HCT116 (cell line): ENCODE measurements around the gene TMC1. TPM values are rescaled to one million over a fixed set of nuclear protein-coding genes. Genes with fewer than 3 reads are reported as not detected.

Experiments used
- ATAC-seq: fragments of 200-7000 bp; cut with Tn5 transposase; 2 replicates; pipeline ENCODE4 v1.9.1; 2020; ENCODE audit warnings: mild to moderate bottlenecking, moderate library complexity
- BruUV-seq: library from RNA; stranded (reverse); fragments of 400-500 nt; replicated peaks from 2 replicates; lab custom pipeline; 2021; lab: Mats Ljungman, UMichigan
- CTCF ChIA-PET: fragments of 300-600 bp; sonication (Branson Sonifier 250); formaldehyde crosslinking; loops from one replicate; lab custom pipeline; 2021; ENCODE audit warnings: antibody characterized with exemption; lab: Charles Lee
- POLR2A ChIA-PET: fragments of 300-600, 350-600 bp; sonication (Branson Sonifier 250); formaldehyde crosslinking; loops from one replicate; lab custom pipeline; 2021; ENCODE audit warnings: antibody characterized with exemption; lab: Charles Lee
- RAD21 ChIA-PET, 2 experiments: fragments of 300-600 bp; sonication (Branson Sonifier 250); formaldehyde crosslinking; loops; one replicate each; lab custom pipeline; 2023; ENCODE audit warnings: low total read pairs in 2 of 2; ENCODE audit not compliant: uncharacterized antibody in 2 of 2, unreplicated experiment in 2 of 2, low non-redundant PET in 1 of 2; lab: Charles Lee
- DNase-seq: peaks from one replicate; pipeline ENCODE4 v3.0.0-alpha.2; 2010; ENCODE audit warnings: low read depth, low spot score
- H2AFZ ChIP-seq: fragments of 200-600 bp; shearing (Covaris generic), sonication (generic); 2 replicates; pipeline ENCODE4 v1.6.1; 2017; ENCODE audit warnings: low read depth, mixed run types, mixed read lengths, antibody characterized with exemption, low read length; ENCODE audit not compliant: poor library complexity, severe bottlenecking
- H3K27ac ChIP-seq: 2 replicates; pipeline ENCODE4 v1.5.1; 2012; ENCODE audit warnings: low read depth, low read length
- H3K27me3 ChIP-seq: fragments of 200-600 bp; sonication (generic); 2 replicates; pipeline ENCODE4 v1.6.1; 2016; ENCODE audit warnings: mixed run types, low read length, mixed read lengths; ENCODE audit not compliant: insufficient read depth
- H3K36me3 ChIP-seq, 2 experiments: fragments of 200-500 bp in 1 of 2; fragments of 200-600 bp in 1 of 2; sonication (Bioruptor generic) in 1 of 2; sonication (generic) in 1 of 2; 2 replicates each; pipeline versions ENCODE4 v1.5.1 to v1.6.1; 2014 to 2016; ENCODE audit warnings: low read length in 2 of 2, inconsistent platforms in 1 of 2, mixed read lengths in 1 of 2, mixed run types in 1 of 2; ENCODE audit not compliant: insufficient read depth in 2 of 2, control insufficient read depth in 1 of 2
- H3K4me1 ChIP-seq, 2 experiments: fragments of 200-600 bp in 1 of 2; sonication (generic) in 1 of 2; 2 replicates each; pipeline versions ENCODE4 v1.5.1 to v1.6.1; 2012 to 2017; ENCODE audit warnings: low read length in 2 of 2, inconsistent platforms in 1 of 2, mild to moderate bottlenecking in 1 of 2, mixed read lengths in 1 of 2, mixed run types in 1 of 2, moderate library complexity in 1 of 2; ENCODE audit not compliant: insufficient read depth in 2 of 2, control insufficient read depth in 1 of 2
- H3K4me2 ChIP-seq: fragments of 200-600 bp; sonication (generic); 2 replicates; pipeline ENCODE4 v1.6.1; 2017; ENCODE audit warnings: mixed run types, low read length, mixed read lengths
- H3K4me3 ChIP-seq, 2 experiments: fragments of 200-600 bp in 1 of 2; sonication (generic) in 1 of 2; replicated peaks in 1 of 2; 2 replicates each; pipeline ENCODE4 v1.5.1; 2011 to 2016; ENCODE audit warnings: low read length in 2 of 2, control low read depth in 1 of 2, low read depth in 1 of 2, mild to moderate bottlenecking in 1 of 2, mixed read lengths in 1 of 2, mixed run types in 1 of 2
- H3K79me2 ChIP-seq: fragments of 200-600 bp; sonication (generic); 2 replicates; pipeline ENCODE4 v1.6.1; 2017; ENCODE audit warnings: mild to moderate bottlenecking, mixed run types, low read length, moderate library complexity, mixed read lengths; ENCODE audit not compliant: insufficient read depth
- H3K9ac ChIP-seq: fragments of 200-600 bp; sonication (generic); 2 replicates; pipeline ENCODE4 v1.6.1; 2016; ENCODE audit warnings: low read length, mixed read lengths
- H3K9me2 ChIP-seq: fragments of 200-600 bp; sonication (generic), shearing (Covaris generic); 2 replicates; pipeline ENCODE4 v1.6.1; 2017; ENCODE audit warnings: mixed run types, mild to moderate bottlenecking, moderate library complexity; ENCODE audit not compliant: insufficient read depth
- H3K9me3 ChIP-seq, 2 experiments: fragments of 200-500 bp in 1 of 2; fragments of 200-600 bp in 1 of 2; sonication (Bioruptor generic) in 1 of 2; sonication (generic) in 1 of 2; 2 replicates each; pipeline ENCODE4 v1.6.1; 2014 to 2017; ENCODE audit warnings: low read length in 2 of 2, mixed read lengths in 2 of 2, inconsistent platforms in 1 of 2, low read depth in 1 of 2, mild to moderate bottlenecking in 1 of 2, mixed run types in 1 of 2, moderate library complexity in 1 of 2; ENCODE audit not compliant: control insufficient read depth in 1 of 2, insufficient read depth in 1 of 2
- H4K20me1 ChIP-seq: fragments of 200-600 bp; sonication (generic), shearing (Covaris generic); 2 replicates; pipeline ENCODE4 v1.6.1; 2017; ENCODE audit warnings: mixed run types, mild to moderate bottlenecking, moderate library complexity; ENCODE audit not compliant: insufficient read depth
- ATF3 ChIP-seq: IDR thresholded peaks from 2 replicates; pipeline ENCODE4 v1.6.1; 2012
- CBX3 ChIP-seq: IDR thresholded peaks from 2 replicates; pipeline ENCODE4 v1.6.1; 2012; ENCODE audit warnings: low read depth
- CEBPB ChIP-seq: IDR thresholded peaks from 2 replicates; pipeline ENCODE4 v1.6.1; 2012; ENCODE audit warnings: low read depth
- CTCF ChIP-seq, 3 experiments: fragments of 200-600 bp in 1 of 3; sonication (generic) in 1 of 3; IDR thresholded peaks in 2 of 3; conservative IDR thresholded peaks in 1 of 3; 2 replicates each; pipeline ENCODE4 v1.5.1; 2012 to 2017; ENCODE audit warnings: low read depth in 2 of 3, low read length in 2 of 3, antibody characterized with exemption in 1 of 3, borderline replicate concordance in 1 of 3, control low read depth in 1 of 3, mild to moderate bottlenecking in 1 of 3, mixed read lengths in 1 of 3, mixed run types in 1 of 3, moderate library complexity in 1 of 3; ENCODE audit not compliant: insufficient read depth in 1 of 3
- ELF1 ChIP-seq: IDR thresholded peaks from 2 replicates; pipeline ENCODE4 v1.6.1; 2012; ENCODE audit warnings: low read depth, borderline replicate concordance
- EZH2 ChIP-seq: fragments of 200-600 bp; sonication (generic); IDR thresholded peaks from 2 replicates; pipeline ENCODE4 v1.6.1; 2017; ENCODE audit warnings: antibody characterized with exemption, mixed run types
- FOSL1 ChIP-seq: IDR thresholded peaks from 2 replicates; pipeline ENCODE4 v1.6.1; 2012; ENCODE audit warnings: low read depth
- JUND ChIP-seq: IDR thresholded peaks from 2 replicates; pipeline ENCODE4 v1.6.1; 2012
- MAX ChIP-seq: IDR thresholded peaks from 2 replicates; pipeline ENCODE4 v1.6.1; 2012
- POLR2AphosphoS5 ChIP-seq: IDR thresholded peaks from 2 replicates; pipeline ENCODE4 v1.6.1; 2011; ENCODE audit warnings: mild to moderate bottlenecking, low read depth, low read length, moderate library complexity
- RAD21 ChIP-seq: IDR thresholded peaks from 2 replicates; pipeline ENCODE4 v1.6.1; 2012; ENCODE audit warnings: low read depth, mild to moderate bottlenecking
- SIN3A ChIP-seq: IDR thresholded peaks from 2 replicates; pipeline ENCODE4 v1.6.1; 2012; ENCODE audit warnings: low read depth
- SP1 ChIP-seq: IDR thresholded peaks from 2 replicates; pipeline ENCODE4 v1.6.1; 2012; ENCODE audit warnings: low read depth
- SRF ChIP-seq: IDR thresholded peaks from 2 replicates; pipeline ENCODE4 v1.6.1; 2012; ENCODE audit warnings: low read depth
- ZBTB33 ChIP-seq: IDR thresholded peaks from 2 replicates; pipeline ENCODE4 v1.6.1; 2011; ENCODE audit warnings: mild to moderate bottlenecking, low read length, moderate library complexity; ENCODE audit not compliant: insufficient replicate concordance; ENCODE audit errors: extremely low read depth
- ZFX ChIP-seq: fragments of 450-650 bp; IDR thresholded peaks from 2 replicates; pipeline ENCODE4 v1.6.1; 2017
- intact Hi-C: fragments of 100-400 bp; cut with micrococcal nuclease; formaldehyde crosslinking; loops from 2 replicates; pipeline ENCODE4 v1.10.0; 2022
- total RNA-seq: library from RNA; stranded (reverse); gene quantifications from one replicate; pipeline ENCODE4 v1.2.1, GENCODE V29; 2021; ENCODE audit not compliant: unreplicated experiment
- TF ChIP-seq, protein P1 (sequence below): IDR thresholded peaks from 2 replicates; pipeline ENCODE4 v1.6.1; 2012; ENCODE audit warnings: low read depth

TMC1 gene
- total RNA-seq, 1 experiment from 2014 or later: 0.57 TPM

DNA sequence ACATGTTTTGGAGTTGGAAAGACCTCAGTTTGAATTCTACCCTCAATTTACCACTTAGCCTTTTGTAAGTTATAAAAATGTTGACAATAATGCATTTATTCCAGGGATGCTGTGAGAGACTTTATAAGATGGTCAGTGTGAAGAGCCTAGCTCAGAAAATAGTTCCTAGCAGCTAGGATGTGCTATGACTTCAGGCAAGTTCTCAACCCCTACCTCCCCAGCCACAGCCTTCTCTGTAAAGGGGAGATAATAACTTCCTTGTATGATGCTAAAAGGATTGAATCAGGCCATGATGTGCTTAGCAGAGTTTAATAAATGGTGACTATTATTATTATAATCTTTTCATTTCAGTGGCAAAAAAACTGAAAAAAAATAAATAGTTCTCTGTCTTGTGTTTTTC lies 353.8 kb downstream of the TMC1 start:
- intact Hi-C loops: no loop called here
- no peak overlapping the region for H3K9ac ChIP-seq
- no TSS peak for BruUV-seq
- POLR2A ChIA-PET: no interaction called here
- no peaks in the 10 kb centered on the region for H3K27me3 ChIP-seq
- RAD21 ChIA-PET: interaction anchor here in 1 of 2 experiments (0.6 kb wide), 1 partner anchor 148 kb away, joined by 5 read pairs; no protein-coding TSS in a partner anchor
- DNase-seq (no peak), ATAC-seq (no peak)
- CTCF ChIA-PET: interaction anchor here (2.2 kb wide), 1 partner anchor 148 kb away, joined by 5 read pairs; no protein-coding TSS in a partner anchor
- H3K9me3 ChIP-seq: no peaks in the 10 kb centered on the region
- no peaks in the 10 kb centered on the region for H3K36me3 ChIP-seq
- no peaks in the 10 kb centered on the region for H4K20me1 ChIP-seq
- H3K4me3 ChIP-seq: no peak overlapping the region
- no peaks in the 10 kb centered on the region for H3K9me2 ChIP-seq
- H3K27ac ChIP-seq: no peak overlapping the region
- no peaks in the 10 kb centered on the region for H3K4me1 ChIP-seq
- H3K79me2 ChIP-seq: no peaks in the 10 kb centered on the region
- TF ChIP-seq POLR2AphosphoS5: no peak
- no peak for TF ChIP-seq MAX
- no peak for TF ChIP-seq CTCF (IDR thresholded peaks at IDR 0.05 in 2 of 3, conservative IDR thresholded peaks at IDR 0.05 in 1 of 3; ENCODE audit: borderline replicate concordance in 1 of 3, insufficient read depth in 1 of 3, low read depth in 2 of 3, low read length in 2 of 3)
- TF ChIP-seq EZH2: no peak
- TF ChIP-seq, protein P1, sequence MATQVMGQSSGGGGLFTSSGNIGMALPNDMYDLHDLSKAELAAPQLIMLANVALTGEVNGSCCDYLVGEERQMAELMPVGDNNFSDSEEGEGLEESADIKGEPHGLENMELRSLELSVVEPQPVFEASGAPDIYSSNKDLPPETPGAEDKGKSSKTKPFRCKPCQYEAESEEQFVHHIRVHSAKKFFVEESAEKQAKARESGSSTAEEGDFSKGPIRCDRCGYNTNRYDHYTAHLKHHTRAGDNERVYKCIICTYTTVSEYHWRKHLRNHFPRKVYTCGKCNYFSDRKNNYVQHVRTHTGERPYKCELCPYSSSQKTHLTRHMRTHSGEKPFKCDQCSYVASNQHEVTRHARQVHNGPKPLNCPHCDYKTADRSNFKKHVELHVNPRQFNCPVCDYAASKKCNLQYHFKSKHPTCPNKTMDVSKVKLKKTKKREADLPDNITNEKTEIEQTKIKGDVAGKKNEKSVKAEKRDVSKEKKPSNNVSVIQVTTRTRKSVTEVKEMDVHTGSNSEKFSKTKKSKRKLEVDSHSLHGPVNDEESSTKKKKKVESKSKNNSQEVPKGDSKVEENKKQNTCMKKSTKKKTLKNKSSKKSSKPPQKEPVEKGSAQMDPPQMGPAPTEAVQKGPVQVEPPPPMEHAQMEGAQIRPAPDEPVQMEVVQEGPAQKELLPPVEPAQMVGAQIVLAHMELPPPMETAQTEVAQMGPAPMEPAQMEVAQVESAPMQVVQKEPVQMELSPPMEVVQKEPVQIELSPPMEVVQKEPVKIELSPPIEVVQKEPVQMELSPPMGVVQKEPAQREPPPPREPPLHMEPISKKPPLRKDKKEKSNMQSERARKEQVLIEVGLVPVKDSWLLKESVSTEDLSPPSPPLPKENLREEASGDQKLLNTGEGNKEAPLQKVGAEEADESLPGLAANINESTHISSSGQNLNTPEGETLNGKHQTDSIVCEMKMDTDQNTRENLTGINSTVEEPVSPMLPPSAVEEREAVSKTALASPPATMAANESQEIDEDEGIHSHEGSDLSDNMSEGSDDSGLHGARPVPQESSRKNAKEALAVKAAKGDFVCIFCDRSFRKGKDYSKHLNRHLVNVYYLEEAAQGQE: no peak
- TF ChIP-seq ZBTB33: no peak
- TF ChIP-seq JUND: no peak
- TF ChIP-seq ELF1: no peak
- no peak for TF ChIP-seq ATF3
- no peak for TF ChIP-seq ZFX
- TF ChIP-seq FOSL1: no peak
- TF ChIP-seq CBX3: no peak
- TF ChIP-seq SP1: no peak
- TF ChIP-seq SIN3A: no peak
- TF ChIP-seq RAD21: no peak
- no peak for TF ChIP-seq CEBPB
- TF ChIP-seq SRF: no peak
- H2AFZ ChIP-seq: no peak overlapping the region
- no peak overlapping the region for H3K4me2 ChIP-seq
